ENCODE measurements around the gene FMO5.

GRCh38 chr1:147202576-147202975 lies 22.6 kb downstream of the FMO5 start:
- TF ChIP-seq, protein P1, sequence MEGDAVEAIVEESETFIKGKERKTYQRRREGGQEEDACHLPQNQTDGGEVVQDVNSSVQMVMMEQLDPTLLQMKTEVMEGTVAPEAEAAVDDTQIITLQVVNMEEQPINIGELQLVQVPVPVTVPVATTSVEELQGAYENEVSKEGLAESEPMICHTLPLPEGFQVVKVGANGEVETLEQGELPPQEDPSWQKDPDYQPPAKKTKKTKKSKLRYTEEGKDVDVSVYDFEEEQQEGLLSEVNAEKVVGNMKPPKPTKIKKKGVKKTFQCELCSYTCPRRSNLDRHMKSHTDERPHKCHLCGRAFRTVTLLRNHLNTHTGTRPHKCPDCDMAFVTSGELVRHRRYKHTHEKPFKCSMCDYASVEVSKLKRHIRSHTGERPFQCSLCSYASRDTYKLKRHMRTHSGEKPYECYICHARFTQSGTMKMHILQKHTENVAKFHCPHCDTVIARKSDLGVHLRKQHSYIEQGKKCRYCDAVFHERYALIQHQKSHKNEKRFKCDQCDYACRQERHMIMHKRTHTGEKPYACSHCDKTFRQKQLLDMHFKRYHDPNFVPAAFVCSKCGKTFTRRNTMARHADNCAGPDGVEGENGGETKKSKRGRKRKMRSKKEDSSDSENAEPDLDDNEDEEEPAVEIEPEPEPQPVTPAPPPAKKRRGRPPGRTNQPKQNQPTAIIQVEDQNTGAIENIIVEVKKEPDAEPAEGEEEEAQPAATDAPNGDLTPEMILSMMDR (IDR thresholded peaks at IDR 0.05) = no peak
- TF ChIP-seq, protein P2, sequence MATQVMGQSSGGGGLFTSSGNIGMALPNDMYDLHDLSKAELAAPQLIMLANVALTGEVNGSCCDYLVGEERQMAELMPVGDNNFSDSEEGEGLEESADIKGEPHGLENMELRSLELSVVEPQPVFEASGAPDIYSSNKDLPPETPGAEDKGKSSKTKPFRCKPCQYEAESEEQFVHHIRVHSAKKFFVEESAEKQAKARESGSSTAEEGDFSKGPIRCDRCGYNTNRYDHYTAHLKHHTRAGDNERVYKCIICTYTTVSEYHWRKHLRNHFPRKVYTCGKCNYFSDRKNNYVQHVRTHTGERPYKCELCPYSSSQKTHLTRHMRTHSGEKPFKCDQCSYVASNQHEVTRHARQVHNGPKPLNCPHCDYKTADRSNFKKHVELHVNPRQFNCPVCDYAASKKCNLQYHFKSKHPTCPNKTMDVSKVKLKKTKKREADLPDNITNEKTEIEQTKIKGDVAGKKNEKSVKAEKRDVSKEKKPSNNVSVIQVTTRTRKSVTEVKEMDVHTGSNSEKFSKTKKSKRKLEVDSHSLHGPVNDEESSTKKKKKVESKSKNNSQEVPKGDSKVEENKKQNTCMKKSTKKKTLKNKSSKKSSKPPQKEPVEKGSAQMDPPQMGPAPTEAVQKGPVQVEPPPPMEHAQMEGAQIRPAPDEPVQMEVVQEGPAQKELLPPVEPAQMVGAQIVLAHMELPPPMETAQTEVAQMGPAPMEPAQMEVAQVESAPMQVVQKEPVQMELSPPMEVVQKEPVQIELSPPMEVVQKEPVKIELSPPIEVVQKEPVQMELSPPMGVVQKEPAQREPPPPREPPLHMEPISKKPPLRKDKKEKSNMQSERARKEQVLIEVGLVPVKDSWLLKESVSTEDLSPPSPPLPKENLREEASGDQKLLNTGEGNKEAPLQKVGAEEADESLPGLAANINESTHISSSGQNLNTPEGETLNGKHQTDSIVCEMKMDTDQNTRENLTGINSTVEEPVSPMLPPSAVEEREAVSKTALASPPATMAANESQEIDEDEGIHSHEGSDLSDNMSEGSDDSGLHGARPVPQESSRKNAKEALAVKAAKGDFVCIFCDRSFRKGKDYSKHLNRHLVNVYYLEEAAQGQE (IDR thresholded peaks at IDR 0.05; ENCODE audit: insufficient read depth in 1 of 2, low read depth in 2 of 2, low read length in 1 of 2) = no peak
- TF ChIP-seq POLR2AphosphoS5 (IDR thresholded peaks at IDR 0.05; ENCODE audit: low read depth, low read length) = no peak
